SK-N-SH (cell line): ENCODE data around the gene FAM114A1. TPM values are rescaled to one million over a fixed set of nuclear protein-coding genes. Genes with fewer than 3 reads are reported as not detected.

Experiments used
- CTCF ChIA-PET: fragments of 300-600, 350-600 bp; formaldehyde crosslinking; extraction: SDS; loops from one replicate; lab custom pipeline; 2021; lab: Yijun Ruan, JAX
- POLR2A ChIA-PET: fragments of 350-600 bp; sonication (Branson Sonifier 250); formaldehyde crosslinking; extraction: SDS; loops from one replicate; lab custom pipeline; 2020; ENCODE audit warnings: antibody characterized with exemption, inconsistent platforms; lab: Yijun Ruan, JAX
- DNase-seq: peaks from one replicate; pipeline ENCODE4 v3.0.0; 2012
- H2AFZ ChIP-seq: fragments of 200-600 bp; sonication (generic); 2 replicates; pipeline ENCODE4 v1.8.1; 2016; ENCODE audit warnings: antibody characterized with exemption, mild to moderate bottlenecking, low read depth
- H3F3A ChIP-seq: fragments of 200-600 bp; sonication (generic); replicated peaks from 2 replicates; pipeline ENCODE3; 2016; ENCODE audit warnings: antibody characterized with exemption, mild to moderate bottlenecking; ENCODE audit not compliant: insufficient read depth
- H3K27ac ChIP-seq, 2 experiments: fragments of 200-500 bp in 1 of 2; fragments of 200-600 bp in 1 of 2; sonication (Bioruptor generic) in 1 of 2; sonication (generic), shearing (Covaris generic) in 1 of 2; 2 replicates each; pipeline versions ENCODE4 v1.5.1 to v1.6.1; 2014 to 2016; ENCODE audit warnings: low read depth in 2 of 2, inconsistent platforms in 1 of 2, low read length in 1 of 2, mild to moderate bottlenecking in 1 of 2, mixed read lengths in 1 of 2
- H3K27me3 ChIP-seq: fragments of 200-600 bp; sonication (generic), shearing (Covaris generic); 2 replicates; pipeline ENCODE4 v1.6.1; 2016; ENCODE audit warnings: mixed run types; ENCODE audit not compliant: insufficient read depth
- H3K36me3 ChIP-seq, 2 experiments: fragments of 200-500 bp in 1 of 2; fragments of 200-600 bp in 1 of 2; sonication (Bioruptor generic) in 1 of 2; sonication (generic) in 1 of 2; replicated peaks in 1 of 2; 2 replicates each; pipeline versions ENCODE3 to v1.5.1; 2014 to 2016; ENCODE audit warnings: low read length in 1 of 2, mild to moderate bottlenecking in 1 of 2; ENCODE audit not compliant: insufficient read depth in 2 of 2, control insufficient read depth in 1 of 2
- H3K4me1 ChIP-seq, 2 experiments: fragments of 200-500 bp in 1 of 2; fragments of 200-600 bp in 1 of 2; sonication (Bioruptor generic) in 1 of 2; sonication (generic), shearing (Covaris generic) in 1 of 2; 2 replicates each; pipeline versions ENCODE4 v1.5.1 to v1.6.1; 2014 to 2016; ENCODE audit warnings: low read depth in 1 of 2, low read length in 1 of 2, mixed run types in 1 of 2; ENCODE audit not compliant: insufficient read depth in 2 of 2, control insufficient read depth in 1 of 2
- H3K4me2 ChIP-seq: fragments of 200-600 bp; sonication (generic), shearing (Covaris generic); 2 replicates; pipeline ENCODE4 v1.6.1; 2017; ENCODE audit warnings: mixed run types
- H3K4me3 ChIP-seq, 2 experiments: fragments of 200-500 bp in 1 of 2; fragments of 200-600 bp in 1 of 2; sonication (Bioruptor generic) in 1 of 2; sonication (generic), shearing (Covaris generic) in 1 of 2; 2 replicates each; pipeline versions ENCODE4 v1.5.1 to v1.8.1; 2014 to 2016; ENCODE audit warnings: low read depth in 2 of 2, inconsistent platforms in 1 of 2, low read length in 1 of 2, mild to moderate bottlenecking in 1 of 2, mixed read lengths in 1 of 2, moderate library complexity in 1 of 2
- H3K79me2 ChIP-seq: fragments of 200-600 bp; sonication (generic); 2 replicates; pipeline ENCODE4 v1.8.1; 2017; ENCODE audit warnings: mild to moderate bottlenecking; ENCODE audit not compliant: insufficient read depth
- H3K9ac ChIP-seq: fragments of 200-600 bp; sonication (generic); 2 replicates; pipeline ENCODE4 v1.6.1; 2017; ENCODE audit warnings: mixed run types
- H3K9me2 ChIP-seq: fragments of 200-600 bp; sonication (generic); 2 replicates; pipeline ENCODE4 v1.6.1; 2017; ENCODE audit warnings: mixed run types
- H3K9me3 ChIP-seq: fragments of 200-600 bp; sonication (generic); 2 replicates; pipeline ENCODE4 v1.6.1; 2017; ENCODE audit warnings: mixed run types, mild to moderate bottlenecking, moderate library complexity
- H4K20me1 ChIP-seq: fragments of 200-600 bp; sonication (generic); 2 replicates; pipeline ENCODE4 v1.6.1; 2017; ENCODE audit warnings: mild to moderate bottlenecking, mixed run types; ENCODE audit not compliant: insufficient read depth
- ELF1 ChIP-seq: IDR thresholded peaks from 2 replicates; pipeline ENCODE4 v1.4.0; 2012
- FOSL2 ChIP-seq: IDR thresholded peaks from 2 replicates; pipeline ENCODE4 v1.4.0; 2012; ENCODE audit warnings: low read depth, mild to moderate bottlenecking, moderate library complexity, borderline replicate concordance
- FOXM1 ChIP-seq: IDR thresholded peaks from 2 replicates; pipeline ENCODE4 v1.4.0; 2012; ENCODE audit warnings: low read depth, mild to moderate bottlenecking
- JUND ChIP-seq: IDR thresholded peaks from 2 replicates; pipeline ENCODE4 v1.4.0; 2012
- MEF2A ChIP-seq: IDR thresholded peaks from 2 replicates; pipeline ENCODE4 v1.4.0; 2012; ENCODE audit warnings: low read depth, borderline replicate concordance
- MXI1 ChIP-seq: IDR thresholded peaks from 2 replicates; pipeline ENCODE4 v1.6.1; 2012; ENCODE audit warnings: mild to moderate bottlenecking, low read depth, low read length, improper control_type of control experiment
- RAD21 ChIP-seq: IDR thresholded peaks from 2 replicates; pipeline ENCODE4 v1.6.1; 2012; ENCODE audit warnings: mild to moderate bottlenecking, low read length
- RCOR1 ChIP-seq: fragments of 150-350 bp; IDR thresholded peaks from 2 replicates; pipeline ENCODE4 v1.6.1; 2017; ENCODE audit warnings: antibody characterized with exemption, low read length
- RXRA ChIP-seq: IDR thresholded peaks from 2 replicates; pipeline ENCODE4 v1.4.0; 2012; ENCODE audit warnings: low read depth, mild to moderate bottlenecking, borderline replicate concordance
- SMC3 ChIP-seq: IDR thresholded peaks from 2 replicates; pipeline ENCODE4 v1.6.1; 2012; ENCODE audit warnings: low read depth, low read length, improper control_type of control experiment
- TAF1 ChIP-seq: IDR thresholded peaks from 2 replicates; pipeline ENCODE4 v1.6.1; 2012; ENCODE audit warnings: low read depth, mild to moderate bottlenecking, low read length, moderate library complexity, borderline replicate concordance
- TCF12 ChIP-seq: IDR thresholded peaks from 2 replicates; pipeline ENCODE4 v1.4.0; 2012
- TEAD4 ChIP-seq: IDR thresholded peaks from 2 replicates; pipeline ENCODE4 v1.4.0; 2012; ENCODE audit warnings: mild to moderate bottlenecking, borderline replicate concordance; ENCODE audit not compliant: insufficient read depth
- WGBS: methylation state at CpG from one replicate; pipeline ENCODE4 v1.1.6; 2017; ENCODE audit warnings: low lambda C conversion rate; 5-methylcytosine and 5-hydroxymethylcytosine counted together
- polyA plus RNA-seq, 3 experiments: library from polyadenylated mRNA; depleted of rRNA; stranded (reverse); fragments of >200 nt; gene quantifications; 2 replicates each; pipeline ENCODE4 v1.2.3, GENCODE V29; 2012
- TF ChIP-seq, protein P1 (sequence below): IDR thresholded peaks from 2 replicates; pipeline ENCODE4 v1.4.0; 2012; ENCODE audit warnings: low read depth
- TF ChIP-seq, protein P2 (sequence below): IDR thresholded peaks from 2 replicates; pipeline ENCODE4; 2012
- TF ChIP-seq, protein P3 (sequence below): fragments of 200-600 bp; sonication (generic); IDR thresholded peaks from 2 replicates; pipeline ENCODE4 v1.6.1; 2017; ENCODE audit warnings: antibody characterized with exemption, mild to moderate bottlenecking, moderate library complexity
- TF ChIP-seq, protein P4 (sequence below): fragments of 150-350 bp; IDR thresholded peaks from 2 replicates; pipeline ENCODE4 v1.6.1; 2017; ENCODE audit warnings: antibody characterized with exemption, low read length, low read depth, borderline replicate concordance

The FAM114A1 gene
- polyA plus RNA-seq, 1 of the 3 experiments (the other 2 are of a cell fraction): 54.2 TPM

DNA sequence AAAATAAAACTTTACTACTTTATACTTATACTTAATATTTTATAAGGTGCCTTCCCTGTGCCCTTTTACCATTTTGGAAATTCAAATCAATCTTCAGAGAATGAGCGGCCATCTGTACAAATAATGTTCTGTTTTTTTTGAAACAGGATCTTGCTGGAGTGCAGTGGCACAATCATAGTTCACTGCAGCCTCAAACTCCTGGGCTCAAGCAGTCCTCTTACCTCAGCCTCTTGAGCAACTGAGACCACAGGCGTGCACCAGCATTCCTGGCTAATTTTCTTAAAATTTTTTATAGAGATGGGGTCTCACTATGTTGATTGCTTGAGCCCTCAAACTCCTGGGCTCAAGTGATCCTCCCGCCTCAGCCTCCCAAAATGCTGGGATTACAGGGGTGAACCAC lies 53.5 kb downstream of the FAM114A1 start:
- Histone ChIP-seq H3K27ac (no peak overlapping the region), H3K4me2 (no peak overlapping the region), H3K79me2 (no peaks in the 10 kb centered on the region), H3F3A (peaks cover 4% of the 10 kb centered on the region), H3K27me3 (no peaks in the 10 kb centered on the region), H3K9ac (no peak overlapping the region), H3K4me1 (peaks cover 0 to 9% of the 10 kb centered on the region in 2 experiments; a peak in 2 of 4 replicates), H3K9me3 (no peaks in the 10 kb centered on the region), H2AFZ (no peak overlapping the region), H3K36me3 (peaks cover 4 to 39% of the 10 kb centered on the region in 2 experiments), H3K4me3 (no peak overlapping the region), H4K20me1 (no peaks in the 10 kb centered on the region), H3K9me2 (no peaks in the 10 kb centered on the region)
- DNase-seq: no peak
- CTCF ChIA-PET: no interaction called here
- whole genome bisulfite sequencing: 92% methylated on average over 3 of the region's 3 CpGs
- POLR2A ChIA-PET: no interaction called here
- TF ChIP-seq FOSL2: no peak

DNA sequence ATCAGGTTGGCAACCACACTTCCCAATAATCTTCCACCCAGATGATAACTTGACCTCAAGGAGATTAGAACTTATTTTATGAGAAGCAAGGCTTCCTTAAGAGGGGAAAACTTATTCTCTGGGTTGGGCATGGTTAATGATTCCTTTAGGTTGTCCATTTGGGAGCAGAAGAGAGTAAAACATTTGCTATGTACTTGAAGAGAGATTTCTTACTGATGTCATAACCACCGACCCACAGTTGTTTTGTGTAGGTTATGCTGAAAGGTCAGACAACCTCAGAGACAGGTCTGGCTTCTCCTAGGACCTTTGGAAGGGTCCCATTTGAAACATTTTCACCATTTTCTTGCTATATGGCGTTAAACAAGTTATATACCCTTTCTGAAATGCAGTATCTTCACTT lies 56.1 kb downstream of the FAM114A1 start:
- POLR2A ChIA-PET: no interaction called here
- Histone ChIP-seq H3K36me3 (peaks cover 6 to 43% of the 10 kb centered on the region in 2 experiments), H3K4me1 (peaks cover 0 to 15% of the 10 kb centered on the region in 2 experiments; a peak in 2 of 4 replicates), H3K9ac (no peak overlapping the region), H3F3A (no peaks in the 10 kb centered on the region), H3K9me2 (no peaks in the 10 kb centered on the region), H3K4me3 (no peak overlapping the region), H3K9me3 (no peaks in the 10 kb centered on the region), H3K4me2 (no peak overlapping the region), H3K79me2 (no peaks in the 10 kb centered on the region), H4K20me1 (no peaks in the 10 kb centered on the region), H3K27me3 (no peaks in the 10 kb centered on the region), H2AFZ (no peak overlapping the region), H3K27ac (no peak overlapping the region)
- DNase-seq: no peak
- no peak for TF ChIP-seq TCF12
- no peak for TF ChIP-seq ELF1
- TF ChIP-seq MXI1: no peak
- TF ChIP-seq, protein P1, sequence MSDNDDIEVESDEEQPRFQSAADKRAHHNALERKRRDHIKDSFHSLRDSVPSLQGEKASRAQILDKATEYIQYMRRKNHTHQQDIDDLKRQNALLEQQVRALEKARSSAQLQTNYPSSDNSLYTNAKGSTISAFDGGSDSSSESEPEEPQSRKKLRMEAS: no peak
- no peak for TF ChIP-seq JUND
- no peak for TF ChIP-seq TEAD4
- TF ChIP-seq, protein P2, sequence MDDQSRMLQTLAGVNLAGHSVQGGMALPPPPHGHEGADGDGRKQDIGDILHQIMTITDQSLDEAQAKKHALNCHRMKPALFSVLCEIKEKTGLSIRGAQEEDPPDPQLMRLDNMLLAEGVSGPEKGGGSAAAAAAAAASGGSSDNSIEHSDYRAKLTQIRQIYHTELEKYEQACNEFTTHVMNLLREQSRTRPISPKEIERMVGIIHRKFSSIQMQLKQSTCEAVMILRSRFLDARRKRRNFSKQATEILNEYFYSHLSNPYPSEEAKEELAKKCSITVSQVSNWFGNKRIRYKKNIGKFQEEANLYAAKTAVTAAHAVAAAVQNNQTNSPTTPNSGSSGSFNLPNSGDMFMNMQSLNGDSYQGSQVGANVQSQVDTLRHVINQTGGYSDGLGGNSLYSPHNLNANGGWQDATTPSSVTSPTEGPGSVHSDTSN: no peak
- TF ChIP-seq TAF1: no peak
- TF ChIP-seq RXRA: no peak
- TF ChIP-seq RCOR1: no peak
- TF ChIP-seq FOSL2: no peak
- no peak for TF ChIP-seq FOXM1
- CTCF ChIA-PET: interaction anchor here (1.3 kb wide), 1 partner anchor 258 kb away, joined by 4 read pairs; no protein-coding TSS in a partner anchor
- WGBS: 61% methylated on average over 2 of the region's 2 CpGs

DNA sequence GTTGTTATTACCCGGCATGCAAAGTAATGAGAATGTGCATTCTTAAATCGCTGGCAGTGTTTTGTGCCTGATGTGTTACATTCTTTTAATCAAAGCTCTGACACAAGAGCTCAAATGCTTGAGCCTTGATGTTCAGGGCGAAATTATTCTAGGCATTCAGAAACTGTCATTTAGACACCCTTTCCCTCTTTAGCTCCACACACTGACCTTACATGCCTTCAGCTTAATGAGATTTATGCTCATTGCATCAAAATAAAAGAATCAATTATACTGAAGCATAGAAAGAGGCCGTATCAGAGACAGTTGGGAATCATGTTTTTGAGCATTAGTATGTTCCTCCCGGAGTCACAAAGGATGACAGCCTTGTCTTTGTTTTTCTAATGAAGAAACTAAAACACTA lies 56.7 kb downstream of the FAM114A1 start:
- H3K4me1 ChIP-seq: peaks cover 0 to 15% of the 10 kb centered on the region in 2 experiments; a peak in 2 of 4 replicates
- H3F3A ChIP-seq: no peaks in the 10 kb centered on the region
- no peak overlapping the region for H2AFZ ChIP-seq
- H4K20me1 ChIP-seq: no peaks in the 10 kb centered on the region
- ChIA-PET CTCF (interaction anchor here (1.3 to 1.5 kb wide), 2 partner anchors 13 to 257 kb away, joined by 4 read pairs; no protein-coding TSS in a partner anchor), POLR2A (no interaction called here)
- DNase-seq: no peak
- H3K27me3 ChIP-seq: no peaks in the 10 kb centered on the region
- no peak overlapping the region for H3K4me3 ChIP-seq
- no peaks in the 10 kb centered on the region for H3K79me2 ChIP-seq
- WGBS: 78% methylated on average over 5 of the region's 5 CpGs
- no peaks in the 10 kb centered on the region for H3K9me3 ChIP-seq
- H3K36me3 ChIP-seq: peaks cover 10 to 43% of the 10 kb centered on the region in 2 experiments
- no peak overlapping the region for H3K9ac ChIP-seq
- H3K27ac ChIP-seq: no peak overlapping the region
- H3K4me2 ChIP-seq: no peak overlapping the region
- H3K9me2 ChIP-seq: no peaks in the 10 kb centered on the region
- TF ChIP-seq, protein P3, sequence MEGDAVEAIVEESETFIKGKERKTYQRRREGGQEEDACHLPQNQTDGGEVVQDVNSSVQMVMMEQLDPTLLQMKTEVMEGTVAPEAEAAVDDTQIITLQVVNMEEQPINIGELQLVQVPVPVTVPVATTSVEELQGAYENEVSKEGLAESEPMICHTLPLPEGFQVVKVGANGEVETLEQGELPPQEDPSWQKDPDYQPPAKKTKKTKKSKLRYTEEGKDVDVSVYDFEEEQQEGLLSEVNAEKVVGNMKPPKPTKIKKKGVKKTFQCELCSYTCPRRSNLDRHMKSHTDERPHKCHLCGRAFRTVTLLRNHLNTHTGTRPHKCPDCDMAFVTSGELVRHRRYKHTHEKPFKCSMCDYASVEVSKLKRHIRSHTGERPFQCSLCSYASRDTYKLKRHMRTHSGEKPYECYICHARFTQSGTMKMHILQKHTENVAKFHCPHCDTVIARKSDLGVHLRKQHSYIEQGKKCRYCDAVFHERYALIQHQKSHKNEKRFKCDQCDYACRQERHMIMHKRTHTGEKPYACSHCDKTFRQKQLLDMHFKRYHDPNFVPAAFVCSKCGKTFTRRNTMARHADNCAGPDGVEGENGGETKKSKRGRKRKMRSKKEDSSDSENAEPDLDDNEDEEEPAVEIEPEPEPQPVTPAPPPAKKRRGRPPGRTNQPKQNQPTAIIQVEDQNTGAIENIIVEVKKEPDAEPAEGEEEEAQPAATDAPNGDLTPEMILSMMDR: no peak
- TF ChIP-seq, protein P4, sequence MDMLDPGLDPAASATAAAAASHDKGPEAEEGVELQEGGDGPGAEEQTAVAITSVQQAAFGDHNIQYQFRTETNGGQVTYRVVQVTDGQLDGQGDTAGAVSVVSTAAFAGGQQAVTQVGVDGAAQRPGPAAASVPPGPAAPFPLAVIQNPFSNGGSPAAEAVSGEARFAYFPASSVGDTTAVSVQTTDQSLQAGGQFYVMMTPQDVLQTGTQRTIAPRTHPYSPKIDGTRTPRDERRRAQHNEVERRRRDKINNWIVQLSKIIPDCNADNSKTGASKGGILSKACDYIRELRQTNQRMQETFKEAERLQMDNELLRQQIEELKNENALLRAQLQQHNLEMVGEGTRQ: no peak
- TF ChIP-seq MXI1 (no peak), RAD21 (no peak), MEF2A (no peak), SMC3 (no peak), RXRA (no peak), TEAD4 (no peak)
- TF ChIP-seq, protein P2: no peak
- TF ChIP-seq, protein P1: no peak
